OCI-LY7 (cell line): Measurements from ENCODE around the gene PLK2.

Source experiments
- CTCF ChIP-seq: fragments of 200-600 bp; sonication (generic); conservative IDR thresholded peaks from 2 replicates; pipeline ENCODE4 v1.5.1; 2014; ENCODE audit warnings: mild to moderate bottlenecking, antibody characterized with exemption, low read length, moderate library complexity, mixed read lengths
- EZH2phosphoT487 ChIP-seq: fragments of 200-600 bp; sonication (generic); IDR thresholded peaks from 2 replicates; pipeline ENCODE4 v1.6.1; 2018; ENCODE audit warnings: low read depth, borderline replicate concordance, mild to moderate bottlenecking, mixed run types, antibody characterized with exemption, low read length, moderate library complexity, mixed read lengths

- TF ChIP-seq CTCF (no peak), EZH2phosphoT487 (no peak)
These were observed 47.0 kb downstream of the PLK2 start for GRCh38 chr5:58412932-58413331.
